Esophagus mucosa (tissue), 1 donor: ENCODE measurements around the gene ADAMTSL3. TPM values are rescaled to one million over a fixed set of nuclear protein-coding genes. Genes with fewer than 3 reads are reported as not detected.

Source experiments
- ATAC-seq: fragments of 200-7000 bp; cut with Tn5 transposase; one replicate; pipeline ENCODE4 v1.9.1; 2020
- total RNA-seq: library from RNA; stranded (reverse); gene quantifications from one replicate; pipeline ENCODE4 v1.2.4, GENCODE V29; 2023
- donor health status: DM: yes; HTN: yes; CAD: no.

ADAMTSL3 gene
- total RNA-seq, 1 donor from 2014 or later, result 1.4 TPM

GRCh38 chr15:83708328-83708727, 54.4 kb downstream of the ADAMTSL3 start:
- ATAC-seq, result no peak

- no peak for ATAC-seq
These were observed 55.3 kb downstream of the ADAMTSL3 start for GRCh38 chr15:83709241-83709640.

- no peak for ATAC-seq
These were observed 55.9 kb downstream of the ADAMTSL3 start for GRCh38 chr15:83709811-83710210.

GRCh38 chr15:83710452-83710851, 56.5 kb downstream of the ADAMTSL3 start:
- no peak for ATAC-seq

GRCh38 chr15:83711236-83711635, 57.3 kb downstream of the ADAMTSL3 start:
- ATAC-seq, result no peak

DNA sequence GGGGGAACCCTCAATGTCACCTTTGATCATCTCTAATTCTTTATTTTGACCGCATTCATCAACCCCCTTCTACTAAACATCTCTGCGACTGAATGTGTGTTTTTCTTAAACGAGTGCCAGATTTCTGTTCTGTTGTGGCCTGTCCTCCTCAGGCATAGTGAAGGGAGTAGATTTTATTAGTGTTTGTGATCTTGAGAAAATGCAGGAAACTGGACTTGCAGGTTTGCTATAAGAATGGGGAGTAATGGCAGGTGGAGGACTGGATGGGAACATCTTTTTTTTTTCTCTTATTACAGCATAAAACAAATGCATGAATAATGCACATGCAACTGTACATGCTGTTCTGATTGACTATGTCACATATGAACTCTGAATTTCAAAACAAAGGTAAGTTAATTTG, 59.3 kb downstream of the ADAMTSL3 start:
- ATAC-seq, result no peak

- ATAC-seq, result no peak
These were observed 61.2 kb downstream of the ADAMTSL3 start for GRCh38 chr15:83714939-83715628.

GRCh38 chr15:83716605-83717004, 62.7 kb downstream of the ADAMTSL3 start:
- no peak for ATAC-seq

DNA sequence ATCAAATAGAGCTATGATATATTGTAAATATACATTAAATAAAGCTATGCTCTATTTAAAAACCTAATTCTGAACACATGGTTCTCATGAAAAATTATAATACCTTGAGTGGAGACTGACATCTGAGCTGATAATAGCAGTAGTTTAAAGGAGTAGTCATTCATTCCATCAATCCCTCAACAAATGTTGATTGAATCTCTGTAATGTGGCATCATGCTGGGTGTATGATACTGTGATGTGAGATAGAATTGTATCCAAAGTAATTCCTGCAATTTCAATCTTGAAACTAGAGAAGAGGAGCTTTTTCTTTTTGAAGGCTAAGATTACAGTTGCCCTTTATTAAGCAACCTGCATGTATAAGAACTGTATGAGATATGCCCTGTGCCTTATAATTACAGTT, 63.1 kb downstream of the ADAMTSL3 start:
- no peak for ATAC-seq

DNA sequence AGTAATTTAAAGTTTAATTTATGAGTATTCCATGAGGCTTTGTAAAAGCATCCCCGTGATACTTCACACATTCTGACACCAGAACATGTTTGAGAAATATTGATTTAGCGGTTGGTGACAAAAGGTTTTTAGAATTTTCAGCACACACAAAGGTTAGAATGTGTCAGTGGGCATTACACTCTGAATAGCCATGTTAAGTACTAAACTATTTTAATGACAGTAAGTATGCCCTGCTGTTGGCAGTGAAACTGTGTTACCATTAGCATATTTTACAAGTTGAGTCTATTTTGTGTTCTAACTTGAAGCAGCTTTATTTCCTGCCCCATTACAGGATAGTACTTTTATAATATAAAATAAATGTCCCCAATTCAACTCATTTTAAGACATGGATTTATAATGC, 66.5 kb downstream of the ADAMTSL3 start:
- ATAC-seq, result no peak

GRCh38 chr15:83721031-83721430, 67.1 kb downstream of the ADAMTSL3 start:
- no peak for ATAC-seq

DNA sequence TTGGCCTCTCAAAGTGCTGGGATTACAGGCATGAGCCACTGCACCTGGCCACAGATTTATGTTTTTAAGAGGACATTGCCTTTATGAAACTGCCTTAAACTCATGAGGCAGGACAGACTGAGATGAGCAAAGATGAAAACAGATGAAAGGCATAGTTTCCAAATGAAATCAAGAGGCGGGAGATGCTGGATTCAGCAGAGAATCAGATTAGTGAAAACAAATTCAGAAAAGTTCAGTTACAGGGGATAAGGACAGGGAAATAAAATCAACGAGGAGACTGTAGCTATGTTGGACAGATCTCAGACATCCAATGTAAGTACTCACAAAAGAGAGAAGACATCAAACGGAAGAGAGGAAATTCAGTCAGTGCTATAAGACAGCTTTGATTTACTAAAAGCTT, 68.1 kb downstream of the ADAMTSL3 start:
- no peak for ATAC-seq

DNA sequence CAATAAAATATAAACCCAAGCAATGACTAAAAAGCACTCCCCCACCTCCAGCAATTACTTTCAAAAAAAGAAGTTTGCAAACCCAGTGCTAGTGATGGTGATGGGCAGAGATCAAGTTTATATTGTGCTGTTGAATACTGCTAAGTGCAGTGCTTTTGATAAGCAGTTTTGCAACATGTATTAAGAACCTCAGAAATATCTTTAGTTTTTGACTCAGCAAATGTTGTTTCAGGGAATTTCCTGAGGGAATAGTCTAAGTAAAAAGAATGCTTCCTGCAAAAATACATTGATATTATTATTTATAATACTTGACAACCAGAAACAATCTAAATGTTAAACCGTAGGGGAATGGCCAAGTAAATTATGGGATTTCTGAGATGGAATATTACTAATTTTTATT, 69.3 kb downstream of the ADAMTSL3 start:
- ATAC-seq, result no peak

GRCh38 chr15:83732196-83732595, 78.3 kb downstream of the ADAMTSL3 start:
- no peak for ATAC-seq

DNA sequence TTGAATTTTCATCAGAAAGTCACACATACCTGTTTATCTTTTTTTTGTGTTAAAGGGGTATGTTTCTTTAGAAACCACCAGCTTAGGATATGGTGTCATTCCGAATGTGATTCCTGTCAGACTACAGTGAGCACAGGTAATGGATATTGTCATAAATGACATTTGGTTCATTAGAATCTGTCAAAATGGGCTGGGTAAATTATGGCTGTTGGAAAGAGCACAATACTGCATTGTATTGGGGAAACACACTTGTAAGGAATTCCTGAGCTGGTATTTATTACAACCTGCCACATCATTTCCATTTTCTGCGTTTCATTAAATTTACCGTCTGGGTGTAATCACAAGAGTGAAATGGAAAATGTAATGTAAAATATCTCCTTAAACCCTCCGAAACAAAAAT, 78.8 kb downstream of the ADAMTSL3 start:
- no peak for ATAC-seq

DNA sequence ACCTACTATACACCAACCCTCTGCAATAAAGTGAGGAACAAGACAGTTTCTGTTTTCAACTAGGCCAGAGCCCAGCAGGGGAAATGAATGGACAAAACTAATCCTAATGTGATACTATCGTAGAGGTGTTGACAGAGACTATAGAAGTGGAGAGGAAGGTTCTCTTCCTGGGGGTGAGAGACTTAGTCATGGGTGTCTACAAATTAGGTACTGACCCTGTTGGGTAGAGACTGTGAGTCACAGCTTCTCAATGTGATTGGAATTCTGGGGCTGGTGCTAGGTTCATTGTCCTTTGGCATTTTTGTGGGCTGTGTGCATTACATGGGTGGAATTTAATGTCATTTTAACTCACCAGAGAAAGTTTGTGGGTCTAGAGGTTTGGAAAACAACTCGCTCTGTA, 79.3 kb downstream of the ADAMTSL3 start:
- peak; percentile 59 for ATAC-seq

- no peak for ATAC-seq
These were observed 79.8 kb downstream of the ADAMTSL3 start for GRCh38 chr15:83733691-83734090.

DNA sequence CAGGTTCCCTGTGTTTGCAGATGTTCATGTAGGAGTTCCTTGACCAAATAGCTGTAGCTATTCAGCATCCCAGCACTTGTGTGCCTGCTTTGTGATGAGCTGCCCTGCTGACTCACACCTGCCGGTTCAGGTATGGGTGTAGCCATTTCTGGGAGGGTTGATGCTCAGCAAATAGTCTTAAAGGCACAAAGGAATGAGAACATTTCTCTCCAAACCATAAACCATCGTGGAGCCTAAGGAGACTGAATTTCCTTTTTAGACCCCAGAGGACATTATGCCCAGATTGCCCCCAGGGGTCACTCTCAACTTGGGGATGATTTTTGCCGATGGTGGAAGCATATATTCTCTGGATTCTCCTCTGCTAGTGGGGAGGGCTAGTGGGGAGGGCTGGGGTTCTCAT, 80.6 kb downstream of the ADAMTSL3 start:
- peak; percentile 81 for ATAC-seq

- no peak for ATAC-seq
These were observed 85.7 kb downstream of the ADAMTSL3 start for GRCh38 chr15:83739629-83740028.

DNA sequence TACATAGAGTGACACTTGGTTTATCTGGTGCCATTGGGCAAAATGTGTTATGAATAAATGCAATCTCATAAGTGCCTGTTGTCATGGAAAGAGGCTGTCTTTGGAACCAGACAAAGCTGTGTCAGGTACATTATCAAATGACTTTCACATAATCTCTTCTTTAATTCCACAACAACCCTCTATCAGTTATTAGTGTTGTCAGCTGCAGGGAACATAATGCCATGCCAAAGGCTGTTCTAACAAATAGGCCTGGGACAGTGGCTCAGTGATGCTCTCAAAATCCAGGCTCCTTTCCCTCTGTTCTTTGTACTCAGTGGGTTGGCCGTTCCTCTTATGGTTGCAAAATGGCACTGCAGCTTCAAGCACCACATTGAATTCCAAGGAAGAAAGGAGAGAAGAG, 91.8 kb downstream of the ADAMTSL3 start:
- ATAC-seq, result no peak

- peak; percentile 97 for ATAC-seq
These were observed 92.3 kb downstream of the ADAMTSL3 start for GRCh38 chr15:83746231-83746630.

- peak; percentile 32 for ATAC-seq
These were observed 93.3 kb downstream of the ADAMTSL3 start for GRCh38 chr15:83747050-83747717.

- ATAC-seq, result no peak
These were observed 93.8 kb downstream of the ADAMTSL3 start for GRCh38 chr15:83747718-83748110.

DNA sequence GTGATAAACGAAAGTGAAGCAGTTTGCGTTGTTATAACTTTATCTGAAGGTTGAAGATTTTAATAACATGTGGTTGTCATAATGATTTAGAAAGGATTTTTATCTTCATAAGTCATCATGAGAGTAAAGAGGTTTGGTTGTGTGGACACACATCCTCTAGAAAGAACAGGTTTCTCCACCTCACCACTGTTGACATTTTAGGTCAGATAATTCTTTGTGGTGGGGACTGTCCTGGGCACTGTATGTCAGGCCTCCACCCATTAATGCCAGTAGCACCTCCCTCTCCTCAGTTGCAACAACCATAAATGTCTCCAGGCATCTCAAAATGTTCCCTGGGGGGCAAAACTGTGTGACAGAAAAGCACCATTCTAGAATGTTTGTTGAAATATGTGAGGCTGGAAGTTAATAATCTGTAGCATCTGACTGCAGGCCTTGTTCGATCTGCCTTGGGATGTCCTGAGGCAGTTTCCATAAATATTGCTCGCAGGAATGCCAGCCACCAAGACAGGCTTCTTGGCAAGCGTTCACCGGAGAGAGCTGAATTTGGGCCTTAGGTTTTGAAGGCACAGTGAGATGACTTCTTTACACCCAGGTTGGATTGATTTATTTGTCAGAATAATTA, 100.1 kb downstream of the ADAMTSL3 start:
- no peak for ATAC-seq
